ENCODE data around the gene ALKBH2.
A peak's percentile ranks its signal among the peaks of the same experiment; 100 is the strongest.

ALKBH2 gene

DNA sequence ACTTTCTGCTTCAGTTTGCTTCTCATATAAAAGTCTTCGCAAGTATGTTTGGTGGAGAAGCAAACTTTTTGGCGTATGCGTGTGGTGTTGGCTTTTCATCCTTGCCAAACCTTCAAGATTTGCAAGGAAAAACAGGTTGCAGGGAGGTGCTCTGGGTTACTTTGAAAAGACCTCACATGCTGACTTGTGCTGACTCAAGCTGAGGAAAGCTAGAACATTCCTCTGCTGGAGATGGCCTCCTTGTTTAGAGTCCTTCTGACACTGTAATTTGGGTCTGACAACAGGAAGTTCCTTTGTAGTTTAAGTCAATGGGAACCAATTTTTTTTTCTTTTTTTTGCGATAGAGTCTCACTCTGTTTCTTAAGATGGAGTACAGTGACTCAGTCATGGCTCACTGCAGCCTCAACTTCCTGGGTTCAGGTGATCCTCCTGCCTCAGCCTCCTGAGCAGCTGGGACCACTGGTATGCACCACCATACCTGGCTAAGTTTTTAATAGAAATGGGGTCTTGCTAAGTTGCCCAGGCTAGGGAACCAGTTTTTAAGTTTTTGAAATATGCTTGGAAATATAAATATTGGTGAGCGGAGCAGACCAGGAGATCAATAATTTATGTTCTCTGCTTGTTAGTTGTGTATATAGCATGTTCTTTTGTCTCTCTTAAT is 20.5 kb upstream of the ALKBH2 start:
- no peak for DNase-seq

DNA sequence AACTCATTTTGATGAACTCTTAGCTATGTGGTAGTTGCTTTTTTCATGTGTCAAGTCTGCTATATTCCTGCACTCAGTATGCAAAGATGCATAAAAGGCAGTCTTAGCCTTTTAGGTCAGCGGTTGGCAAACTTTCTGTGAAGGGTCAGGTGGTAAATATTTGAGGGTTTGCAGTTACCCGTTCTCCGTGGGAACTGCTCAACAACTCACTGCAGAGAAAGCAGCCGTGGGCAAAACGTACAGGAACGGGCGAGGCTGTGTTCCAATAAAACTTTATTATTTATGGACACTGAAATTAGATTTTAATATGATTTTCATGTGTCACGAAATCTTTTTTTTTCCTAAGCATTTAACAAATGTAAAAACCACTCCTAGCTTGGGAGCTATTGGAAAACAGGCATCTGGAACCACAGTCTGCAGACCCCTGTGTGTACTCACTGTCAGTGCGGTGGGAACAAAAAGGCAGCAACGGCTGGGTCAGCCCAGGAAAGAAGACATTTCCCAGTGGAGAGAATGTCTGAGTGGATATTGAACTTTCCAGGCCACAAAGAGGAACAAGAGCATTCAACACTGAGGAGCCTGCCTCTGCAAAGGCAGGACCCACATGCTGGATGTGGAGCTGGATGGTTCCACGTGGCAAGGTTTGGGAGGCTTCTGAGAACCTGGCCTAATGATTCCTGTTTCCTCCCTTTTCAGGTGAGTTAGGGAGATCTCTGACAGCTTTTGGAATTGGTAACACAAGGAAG is 19.6 kb upstream of the ALKBH2 start:
- DNase-seq, result no peak

DNA sequence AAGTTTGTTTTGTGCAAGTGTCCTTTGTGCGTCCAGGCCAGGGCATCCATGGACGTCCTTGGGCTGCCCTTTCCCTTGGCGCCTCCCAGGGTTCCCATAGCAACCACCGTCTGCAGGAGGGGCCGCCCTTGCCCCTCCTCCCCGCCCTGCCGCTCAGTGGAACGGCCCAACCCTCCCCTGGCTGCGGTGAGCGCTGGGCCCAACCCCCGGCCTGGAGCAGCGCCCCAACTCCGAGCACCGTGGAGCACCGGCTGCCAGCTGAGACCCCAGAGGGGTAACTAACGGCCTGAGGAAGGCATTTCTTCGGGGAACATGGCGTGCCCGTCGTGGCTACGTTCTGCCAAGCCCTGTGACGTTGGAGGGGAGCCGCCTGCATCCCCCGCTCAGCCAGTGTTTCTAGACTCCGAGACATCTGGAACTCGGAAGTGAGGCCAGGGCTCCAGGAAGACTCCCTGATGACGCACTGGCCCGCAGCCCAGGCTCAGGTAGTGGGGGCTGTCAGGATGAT is 17.8 kb upstream of the ALKBH2 start:
- no peak for DNase-seq

DNA sequence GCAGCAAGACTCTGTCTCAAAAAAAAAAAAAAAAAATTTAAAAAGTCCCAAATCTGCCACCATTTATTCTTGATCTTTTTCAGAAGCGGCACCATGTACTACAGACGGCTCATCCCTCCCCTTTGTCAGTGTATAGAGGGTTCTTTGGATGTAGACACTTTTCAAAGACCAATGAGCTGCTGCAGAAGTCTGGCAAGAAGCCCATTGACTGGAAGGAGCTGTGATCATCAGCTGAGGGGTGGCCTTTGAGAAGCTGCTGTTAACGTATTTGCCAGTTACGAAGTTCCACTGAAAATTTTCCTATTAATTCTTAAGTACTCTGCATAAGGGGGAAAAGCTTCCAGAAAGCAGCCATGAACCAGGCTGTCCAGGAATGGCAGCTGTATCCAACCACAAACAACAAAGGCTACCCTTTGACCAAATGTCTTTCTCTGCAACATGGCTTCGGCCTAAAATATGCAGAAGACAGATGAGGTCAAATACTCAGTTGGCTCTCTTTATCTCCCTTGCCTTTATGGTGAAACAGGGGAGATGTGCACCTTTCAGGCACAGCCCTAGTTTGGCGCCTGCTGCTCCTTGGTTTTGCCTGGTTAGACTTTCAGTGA is 16.6 kb upstream of the ALKBH2 start:
- no peak for DNase-seq

DNA sequence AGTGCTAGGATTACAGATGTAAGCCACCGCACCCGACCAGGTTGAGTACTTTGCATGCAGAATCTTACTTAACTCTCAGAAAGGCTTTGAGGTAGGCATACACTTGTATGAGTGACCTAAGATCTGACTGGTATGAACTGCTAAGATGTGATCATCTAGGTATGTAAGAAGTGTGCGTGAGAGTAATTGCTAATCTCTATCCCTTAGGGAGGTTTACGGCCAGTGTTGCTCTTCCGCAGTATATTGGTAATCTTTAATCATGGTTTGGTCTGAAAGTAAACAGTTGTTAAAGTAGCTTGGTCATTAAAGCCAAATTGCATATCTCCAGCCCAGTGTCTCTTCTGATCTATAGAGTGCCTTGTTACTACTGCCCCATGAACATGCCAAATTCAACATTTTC is 11.9 kb upstream of the ALKBH2 start:
- no peak for DNase-seq

DNA sequence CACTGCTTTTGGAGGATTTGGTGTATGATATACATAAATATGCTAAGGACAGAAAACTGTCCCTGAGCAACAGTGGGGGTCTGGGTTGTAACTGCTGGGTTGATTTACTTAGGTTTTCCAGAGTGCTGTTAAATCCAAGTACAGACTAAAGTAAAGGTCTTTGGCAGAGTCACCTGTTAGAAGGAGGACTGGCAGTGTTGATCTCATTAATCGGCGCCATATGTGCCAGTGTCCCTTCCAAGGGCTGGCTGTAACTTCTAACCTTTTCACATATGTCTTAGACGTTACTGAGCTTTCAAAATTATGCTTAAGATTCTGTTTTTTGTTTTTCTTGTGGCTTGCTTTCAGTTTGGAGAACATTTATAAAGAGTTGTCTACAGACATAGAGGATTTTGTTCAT is 9.2 kb upstream of the ALKBH2 start:
- DNase-seq, result no peak

DNA sequence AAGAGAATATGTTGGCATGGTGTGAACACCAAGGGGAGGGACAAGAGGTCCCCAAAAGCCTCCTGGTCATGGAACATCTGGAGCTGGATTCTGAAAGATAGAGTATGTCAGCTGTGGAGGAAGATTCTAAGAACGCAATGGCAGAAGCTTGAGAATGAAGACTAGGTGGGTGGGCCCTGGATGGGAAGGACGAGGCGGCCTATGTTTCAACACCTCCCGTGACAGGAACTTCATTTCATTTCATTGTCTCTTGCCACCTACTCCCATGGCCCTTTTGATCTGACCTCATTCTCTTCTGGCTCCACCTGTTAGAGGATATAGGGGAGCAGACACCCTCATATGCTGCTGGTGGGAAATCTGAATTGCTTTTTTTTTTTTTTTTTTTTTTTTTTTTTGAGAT is 7.5 kb upstream of the ALKBH2 start:
- no peak for DNase-seq

DNA sequence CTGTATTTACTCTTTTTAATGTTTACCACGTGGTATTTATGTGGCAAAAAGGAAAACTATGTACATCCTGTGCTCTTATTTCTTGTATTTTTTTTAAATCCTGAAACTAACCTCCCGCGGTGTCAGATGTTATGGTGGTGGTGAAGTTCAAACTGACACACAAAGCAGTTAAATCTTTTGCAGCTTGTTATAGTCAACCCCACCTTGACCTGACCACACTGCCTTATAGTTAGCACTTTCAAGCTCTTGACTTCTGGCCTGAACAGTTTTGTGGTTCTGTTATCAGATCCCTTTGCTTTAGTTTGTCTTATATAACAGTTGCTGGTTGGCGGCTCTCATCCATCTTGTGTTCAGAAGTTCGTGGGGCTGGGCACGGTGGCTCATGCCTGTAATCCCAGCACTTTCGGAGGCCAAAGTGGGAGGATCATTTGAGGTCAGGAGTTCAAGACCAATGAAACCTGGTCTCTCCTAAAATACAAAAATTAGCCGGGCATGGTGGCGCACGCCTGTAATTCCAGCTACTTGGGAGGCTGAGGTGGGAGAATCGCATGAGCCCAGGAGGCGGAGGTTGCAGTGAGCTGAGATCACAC is 6.3 kb upstream of the ALKBH2 start:
- no peak for DNase-seq

DNA sequence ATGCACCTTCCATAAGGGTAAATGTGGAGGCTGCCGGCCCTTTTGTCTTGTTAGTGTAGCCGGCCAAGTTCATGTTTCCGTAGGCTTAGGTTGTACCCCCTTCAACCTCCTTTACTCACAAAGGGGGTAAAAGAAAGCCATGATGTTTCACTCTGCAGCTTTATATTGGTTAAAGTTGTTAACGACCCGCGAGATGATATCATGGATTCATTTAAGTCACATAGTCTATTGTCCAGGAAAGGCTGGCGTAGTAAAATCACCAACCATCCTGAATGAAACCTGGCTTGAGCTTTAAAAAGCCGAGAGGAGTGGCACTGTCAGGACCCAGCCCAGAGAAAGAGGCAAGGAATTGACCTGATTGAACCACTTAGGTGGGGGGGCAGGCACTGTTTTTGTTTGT is 5.4 kb upstream of the ALKBH2 start:
- no peak for DNase-seq

DNA sequence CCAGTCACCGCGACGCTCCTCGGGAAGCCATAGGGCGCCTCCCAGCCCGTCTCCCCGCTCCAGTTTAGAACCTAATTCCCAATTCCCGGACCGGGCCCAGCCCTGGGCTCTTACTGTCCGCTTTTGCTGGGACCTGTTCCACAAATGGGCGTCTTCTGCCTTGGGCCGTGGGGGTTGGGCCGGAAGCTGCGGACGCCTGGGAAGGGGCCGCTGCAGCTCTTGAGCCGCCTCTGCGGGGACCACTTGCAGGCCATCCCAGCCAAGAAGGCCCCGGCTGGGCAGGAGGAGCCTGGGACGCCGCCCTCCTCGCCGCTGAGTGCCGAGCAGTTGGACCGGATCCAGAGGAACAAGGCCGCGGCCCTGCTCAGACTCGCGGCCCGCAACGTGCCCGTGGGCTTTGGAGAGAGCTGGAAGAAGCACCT is 4.9 kb upstream of the ALKBH2 start:
- DNase-seq, result no peak

DNA sequence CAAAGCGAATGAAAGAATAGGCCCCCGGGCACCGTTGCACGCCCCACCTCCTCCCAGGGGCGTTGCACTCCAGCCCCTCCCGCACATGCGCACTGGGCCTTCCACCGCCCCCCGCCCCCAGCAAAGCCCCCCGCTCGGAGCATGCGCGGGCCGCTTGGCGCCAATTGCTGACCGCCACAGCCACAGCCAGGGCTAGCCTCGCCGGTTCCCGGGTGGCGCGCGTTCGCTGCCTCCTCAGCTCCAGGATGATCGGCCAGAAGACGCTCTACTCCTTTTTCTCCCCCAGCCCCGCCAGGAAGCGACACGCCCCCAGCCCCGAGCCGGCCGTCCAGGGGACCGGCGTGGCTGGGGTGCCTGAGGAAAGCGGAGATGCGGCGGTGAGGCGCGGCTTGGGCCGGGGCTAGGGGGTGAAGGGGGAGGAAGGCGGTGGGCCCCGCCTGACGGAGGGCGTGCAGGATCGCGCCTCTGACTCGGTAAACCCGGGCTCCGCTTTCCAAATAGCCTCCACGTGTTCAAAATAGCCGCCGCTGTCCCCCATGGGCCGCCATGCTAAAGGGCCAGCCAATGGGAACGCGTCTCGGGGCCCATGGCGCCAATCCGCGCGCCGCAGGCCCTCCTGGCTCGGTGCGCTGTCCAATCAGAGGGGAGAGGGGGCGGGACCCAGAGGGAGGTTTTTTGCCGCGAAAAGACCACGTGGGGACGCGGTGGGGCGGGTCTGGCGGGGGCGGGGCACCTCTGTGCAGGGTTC is 4.3 kb upstream of the ALKBH2 start, which contains the start of gene UNG:
Gene UNG (plus strand): TSS at position 163 of the 748 bp plus-strand sequence. CDS start 83 bp downstream, at position 246.
- peak; percentile 94 for DNase-seq

DNA sequence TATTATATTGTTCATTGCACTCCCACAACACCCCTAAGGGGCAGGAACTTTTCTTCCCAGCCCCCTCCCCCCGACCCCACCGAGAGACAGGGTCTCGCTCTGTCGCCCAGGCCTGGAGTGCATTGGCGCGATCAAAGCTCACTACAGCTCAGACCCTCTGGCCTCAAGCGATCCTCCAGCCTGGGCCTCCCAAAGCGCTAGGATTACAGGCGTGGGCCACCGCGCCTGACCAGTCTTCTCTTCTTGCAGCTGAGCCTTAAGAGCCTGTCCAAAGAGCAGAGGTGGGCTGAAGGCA is 3.8 kb upstream of the ALKBH2 start:
- no peak for DNase-seq

DNA sequence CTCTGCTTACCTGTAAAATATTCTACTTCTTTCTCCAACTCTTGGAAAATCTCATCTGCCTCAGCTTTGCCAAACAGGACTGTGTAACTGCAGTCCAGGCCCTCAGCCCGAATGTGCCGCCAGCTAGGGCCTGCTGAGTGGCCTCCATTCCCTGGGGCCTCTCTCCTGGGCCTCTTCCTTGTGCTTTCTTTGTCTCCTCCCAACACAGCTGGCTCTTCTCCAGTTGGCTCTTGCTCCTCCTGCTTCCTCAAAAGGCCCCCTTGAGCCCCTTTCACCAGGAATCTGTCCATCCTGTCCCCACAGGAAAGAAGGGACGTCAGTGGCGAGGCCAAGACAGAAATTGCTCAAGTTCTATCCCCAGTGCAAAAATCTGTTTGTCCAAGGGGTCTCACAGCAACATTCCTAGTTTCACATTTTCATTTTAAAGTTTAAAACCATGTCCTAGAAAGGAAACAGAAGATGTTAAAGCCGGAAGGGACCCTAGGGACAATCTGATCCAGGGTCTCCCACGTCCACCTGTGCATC is 713 bp downstream of the ALKBH2 start:
- DNase-seq, result no peak

DNA sequence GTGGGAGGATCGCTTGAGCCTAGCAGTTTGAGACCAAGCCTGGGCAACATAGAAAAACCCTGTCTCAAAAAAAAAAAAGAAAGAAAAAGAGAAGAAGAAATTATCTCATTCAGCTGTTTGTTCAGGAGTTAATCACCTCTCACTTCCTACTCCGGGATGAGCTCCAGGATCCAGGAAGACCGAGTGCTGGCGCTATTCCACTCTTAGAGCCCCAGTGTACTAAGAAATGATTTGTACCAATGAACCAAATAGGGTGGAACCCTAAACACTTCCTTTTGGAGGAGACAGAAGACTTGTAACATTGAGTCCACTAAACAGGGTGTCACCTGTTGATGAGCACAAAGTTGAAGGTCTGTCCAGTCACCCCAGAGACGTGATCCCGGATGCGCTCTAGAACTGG is 3.6 kb downstream of the ALKBH2 start:
- no peak for DNase-seq

DNA sequence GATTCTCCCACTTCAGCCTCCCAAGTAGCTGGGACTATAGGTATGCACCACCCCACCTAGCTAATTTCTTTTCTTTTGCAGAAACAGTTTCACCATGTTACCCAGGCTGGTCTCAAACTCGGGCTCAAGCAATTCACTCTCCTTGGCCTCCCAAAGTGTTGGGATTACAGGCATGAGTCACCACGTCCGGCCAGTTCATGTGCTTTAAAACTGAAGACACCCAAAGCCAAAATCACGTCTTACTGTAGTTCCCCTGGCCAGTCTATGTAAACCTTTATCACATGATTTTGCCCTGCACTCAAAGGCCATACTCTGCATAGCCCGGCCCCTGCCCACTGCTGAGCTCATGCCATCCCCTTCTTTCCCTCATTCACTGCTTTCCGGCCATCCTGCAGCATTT is 4.5 kb downstream of the ALKBH2 start:
- no peak for DNase-seq

DNA sequence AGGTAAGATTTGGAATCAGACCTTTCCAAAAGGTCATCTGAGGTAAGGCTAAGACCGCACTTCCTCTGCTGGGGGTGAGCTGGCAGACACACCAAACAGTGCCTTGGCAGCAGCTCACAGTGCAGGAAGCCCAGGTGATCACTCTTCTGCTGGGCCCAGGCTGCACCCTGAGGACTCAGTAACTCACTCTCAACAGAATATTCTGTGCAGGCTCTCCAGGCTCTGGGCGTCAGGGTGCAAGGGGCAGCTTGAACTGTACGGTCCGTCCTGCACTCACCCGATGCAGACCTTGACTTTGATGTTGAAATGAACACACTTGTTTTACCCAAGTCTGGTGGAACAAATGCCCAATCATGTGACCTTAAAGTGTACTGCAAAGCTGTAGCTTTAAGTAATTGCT is 6.0 kb downstream of the ALKBH2 start:
- no peak for DNase-seq

DNA sequence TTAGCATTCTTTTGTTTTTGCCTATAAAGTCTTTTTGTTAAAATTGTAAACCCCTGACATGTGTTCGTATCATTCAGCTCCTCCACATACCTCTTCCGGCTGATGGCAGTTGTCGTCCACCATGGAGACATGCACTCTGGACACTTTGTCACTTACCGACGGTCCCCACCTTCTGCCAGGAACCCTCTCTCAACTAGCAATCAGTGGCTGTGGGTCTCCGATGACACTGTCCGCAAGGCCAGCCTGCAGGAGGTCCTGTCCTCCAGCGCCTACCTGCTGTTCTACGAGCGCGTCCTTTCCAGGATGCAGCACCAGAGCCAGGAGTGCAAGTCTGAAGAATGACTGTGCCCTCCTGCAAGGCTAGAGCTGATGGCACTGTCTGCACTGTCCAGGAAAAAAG is 7.7 kb downstream of the ALKBH2 start:
- no peak for DNase-seq

DNA sequence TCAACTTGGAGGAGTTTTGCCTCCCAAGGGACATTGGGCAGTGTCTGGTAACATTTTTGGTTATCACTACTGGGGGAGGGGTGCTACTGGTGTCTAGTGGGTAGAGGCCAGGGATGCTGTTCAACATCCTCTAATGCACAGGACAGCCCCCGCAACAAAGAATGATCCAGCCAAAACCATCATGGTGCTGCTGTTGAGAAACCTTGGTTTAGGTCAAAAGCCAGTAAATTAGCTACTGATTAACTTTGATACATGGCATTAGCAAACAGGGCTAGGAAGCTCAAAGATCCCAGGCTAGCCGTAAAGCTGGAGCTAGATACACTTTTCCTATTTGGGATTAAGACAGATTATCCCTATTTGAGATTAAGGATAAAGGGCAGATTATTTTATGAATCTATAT is 8.8 kb downstream of the ALKBH2 start:
- DNase-seq, result no peak

DNA sequence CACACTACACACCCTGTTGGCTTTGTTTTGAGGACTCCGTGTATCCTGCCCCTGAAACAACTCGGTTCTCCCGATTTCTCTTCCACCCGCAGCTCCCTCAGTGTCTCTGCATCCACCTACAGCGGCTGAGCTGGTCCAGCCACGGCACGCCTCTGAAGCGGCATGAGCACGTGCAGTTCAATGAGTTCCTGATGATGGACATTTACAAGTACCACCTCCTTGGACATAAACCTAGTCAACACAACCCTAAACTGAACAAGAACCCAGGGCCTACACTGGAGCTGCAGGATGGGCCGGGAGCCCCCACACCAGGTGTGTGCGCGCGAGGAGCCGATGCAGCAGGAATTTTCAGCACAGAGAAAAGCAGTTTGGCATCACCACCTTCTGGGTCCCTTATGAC is 10.5 kb downstream of the ALKBH2 start:
- DNase-seq, result no peak

DNA sequence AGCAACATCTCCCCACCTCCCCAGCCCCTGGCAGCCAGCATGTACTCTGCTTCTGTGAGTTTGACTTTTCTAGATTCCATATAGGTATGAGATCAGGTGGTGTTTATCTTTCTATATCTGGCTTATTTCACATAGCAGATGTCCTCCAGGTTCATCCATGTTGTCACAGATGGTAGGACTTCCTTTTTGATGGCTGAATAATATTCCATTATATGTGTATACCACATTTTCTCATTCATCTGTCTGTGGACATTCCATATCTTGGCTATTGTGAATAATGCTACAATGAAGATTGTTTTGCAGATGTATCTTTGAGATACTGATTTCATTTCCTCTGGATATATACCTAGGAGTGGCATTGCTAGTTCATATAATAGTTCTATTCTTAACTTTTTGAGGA is 18.4 kb downstream of the ALKBH2 start:
- no peak for DNase-seq

DNA sequence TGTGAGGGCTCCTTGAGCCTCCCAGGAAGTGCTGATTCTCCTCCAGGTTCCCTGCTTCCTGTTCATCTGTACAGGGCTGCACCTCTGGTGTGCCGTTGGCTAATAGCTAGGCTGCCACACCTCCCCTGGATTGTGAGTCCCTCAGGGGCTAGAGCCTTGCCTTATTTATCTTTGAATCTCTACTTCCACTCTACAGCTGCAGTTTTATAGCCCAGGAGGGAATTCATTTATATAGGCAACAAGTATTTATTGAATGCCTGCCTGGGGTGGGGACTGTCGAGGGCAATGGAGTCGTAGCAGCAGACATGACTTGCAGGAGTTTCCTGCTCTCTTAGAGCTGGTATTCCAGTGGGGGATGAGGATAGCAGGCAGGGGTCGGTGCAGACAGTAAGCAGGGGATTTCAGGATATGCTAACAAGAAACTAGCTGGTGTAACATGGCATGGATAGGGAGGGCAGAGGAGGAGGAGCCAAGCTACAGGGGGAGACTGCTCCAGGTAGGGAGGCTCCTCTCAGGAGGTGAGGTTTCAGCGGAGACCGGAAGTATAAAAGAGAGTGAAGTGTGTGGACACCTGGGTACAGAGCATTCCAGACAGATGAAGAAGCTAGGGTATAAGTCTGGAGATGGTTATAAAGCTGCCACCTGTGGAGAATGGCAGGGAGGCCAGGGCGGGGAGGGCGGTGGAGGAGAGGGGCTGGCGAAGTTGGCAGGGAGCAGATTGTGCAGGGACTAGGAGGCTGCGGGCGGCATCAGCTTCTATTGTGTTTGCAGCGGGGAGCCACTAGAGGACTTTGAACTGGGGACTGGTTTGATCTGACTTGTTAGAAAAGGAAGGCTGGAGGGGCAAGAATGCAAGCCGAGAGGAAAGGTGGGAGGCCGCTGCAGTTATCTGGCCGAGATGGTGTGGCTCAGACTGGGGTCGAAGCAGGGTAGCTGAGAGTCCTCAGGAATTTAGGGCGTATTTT is 23.7 kb downstream of the ALKBH2 start:
- peak; percentile 85 for DNase-seq

DNA sequence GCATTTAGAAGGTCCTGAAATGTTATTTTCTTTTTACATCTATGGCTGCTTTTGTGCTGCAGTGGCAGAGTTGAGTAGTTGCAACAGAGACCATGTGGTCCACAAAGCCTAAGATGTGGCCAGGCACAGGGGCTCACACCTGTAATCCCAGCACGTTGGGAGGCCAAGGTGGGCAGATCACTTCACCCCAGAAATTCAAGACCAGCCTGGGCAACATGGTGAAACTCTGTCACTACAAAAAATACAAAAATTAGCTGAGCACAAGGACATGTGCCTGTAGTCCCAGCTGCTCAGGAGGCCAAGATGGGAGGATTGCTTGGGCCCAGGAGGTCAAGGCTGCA is 27.4 kb downstream of the ALKBH2 start:
- DNase-seq, result no peak

Measured in DMS153 (cell line).